Tibial artery (tissue), 4 donors: ENCODE data around the gene TMCO4.

Source experiments
- DNase-seq, 2 donors: peaks; one replicate each; pipeline ENCODE4 v3.0.0-alpha.2; 2019
- H3K27ac ChIP-seq, 2 donors: fragments of 200-600 bp; sonication (generic) in 1 of 2; 1 replicate in 1 of 2; 2 replicates in 1 of 2; pipeline ENCODE4 v1.5.1; 2018 to 2019; ENCODE audit warnings: mild to moderate bottlenecking in 1 of 2
- H3K27me3 ChIP-seq, 2 donors: fragments of 200-600 bp; sonication (generic) in 1 of 2; one replicate each; pipeline versions ENCODE4 v1.5.1 to v1.6.0; 2016 to 2019
- H3K36me3 ChIP-seq, 3 donors: fragments of 200-600 bp; sonication (generic) in 2 of 3; one replicate each; pipeline ENCODE4 v1.5.1; 2016 to 2019; ENCODE audit warnings: mild to moderate bottlenecking in 2 of 3
- H3K4me1 ChIP-seq, 4 donors: fragments of 200-600 bp; sonication (generic) in 2 of 4; 1 replicate in 3 of 4; 2 replicates in 1 of 4; pipeline ENCODE4 v1.5.1; 2016 to 2019
- H3K4me3 ChIP-seq, 2 donors: fragments of 200-600 bp; sonication (generic) in 1 of 2; 1 replicate in 1 of 2; 2 replicates in 1 of 2; pipeline ENCODE4 v1.5.1; 2018 to 2019; ENCODE audit warnings: mild to moderate bottlenecking in 2 of 2
- H3K9me3 ChIP-seq, 3 donors: fragments of 200-600 bp; sonication (generic) in 1 of 3; one replicate each; pipeline ENCODE4 v1.5.1; 2016 to 2019
- intact Hi-C: fragments of 100-400 bp; cut with DNase I; formaldehyde crosslinking; loops from one replicate; pipeline ENCODE4 v1.15.0; 2023; ENCODE audit warnings: low total_unique reads
- TF ChIP-seq, protein P1 (sequence below), 2 experiments: fragments of 200-600 bp in 1 of 2; fragments of 450-650 bp in 1 of 2; IDR thresholded peaks; one replicate each; pipeline ENCODE4 v1.5.1; 2017 to 2019; ENCODE audit warnings: antibody characterized with exemption in 2 of 2, mild to moderate bottlenecking in 1 of 2, moderate library complexity in 1 of 2

Gene TMCO4

DNA sequence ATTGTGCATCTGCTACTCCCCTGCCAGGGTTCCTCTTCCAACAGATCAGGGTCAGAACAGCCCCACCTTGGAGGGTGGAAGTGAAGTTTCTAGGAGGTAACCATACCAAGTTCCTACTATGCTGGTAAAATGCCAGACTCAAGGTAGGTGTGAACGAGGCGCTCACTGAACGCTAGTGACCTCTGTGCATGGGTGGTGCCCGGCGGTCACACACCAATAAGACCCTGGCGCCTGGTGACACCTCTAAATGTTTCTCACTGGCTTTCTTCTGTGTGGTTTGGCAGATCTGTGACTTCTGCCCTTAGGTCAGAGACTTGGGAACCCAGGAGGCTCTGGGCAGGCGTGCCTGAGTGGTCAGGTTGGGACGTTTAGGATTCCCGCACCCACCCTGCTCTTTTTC, 55.9 kb downstream of the TMCO4 start:
- H3K4me3 ChIP-seq, result no peak overlapping the region
- no peak for DNase-seq
- intact Hi-C loops, result no loop called here
- peak overlapping the region; percentile 46 to 54 for H3K27ac ChIP-seq
- TF ChIP-seq, protein P1, sequence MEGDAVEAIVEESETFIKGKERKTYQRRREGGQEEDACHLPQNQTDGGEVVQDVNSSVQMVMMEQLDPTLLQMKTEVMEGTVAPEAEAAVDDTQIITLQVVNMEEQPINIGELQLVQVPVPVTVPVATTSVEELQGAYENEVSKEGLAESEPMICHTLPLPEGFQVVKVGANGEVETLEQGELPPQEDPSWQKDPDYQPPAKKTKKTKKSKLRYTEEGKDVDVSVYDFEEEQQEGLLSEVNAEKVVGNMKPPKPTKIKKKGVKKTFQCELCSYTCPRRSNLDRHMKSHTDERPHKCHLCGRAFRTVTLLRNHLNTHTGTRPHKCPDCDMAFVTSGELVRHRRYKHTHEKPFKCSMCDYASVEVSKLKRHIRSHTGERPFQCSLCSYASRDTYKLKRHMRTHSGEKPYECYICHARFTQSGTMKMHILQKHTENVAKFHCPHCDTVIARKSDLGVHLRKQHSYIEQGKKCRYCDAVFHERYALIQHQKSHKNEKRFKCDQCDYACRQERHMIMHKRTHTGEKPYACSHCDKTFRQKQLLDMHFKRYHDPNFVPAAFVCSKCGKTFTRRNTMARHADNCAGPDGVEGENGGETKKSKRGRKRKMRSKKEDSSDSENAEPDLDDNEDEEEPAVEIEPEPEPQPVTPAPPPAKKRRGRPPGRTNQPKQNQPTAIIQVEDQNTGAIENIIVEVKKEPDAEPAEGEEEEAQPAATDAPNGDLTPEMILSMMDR (IDR thresholded peaks at IDR 0.05), result no peak
- peaks cover 16 to 69% (median 36%) of the 10 kb centered on the region in 3 donors for H3K36me3 ChIP-seq
- H3K9me3 ChIP-seq, result no peaks in the 10 kb centered on the region
- no peaks in the 10 kb centered on the region for H3K27me3 ChIP-seq
- peaks cover 0 to 14% (median 0%) of the 10 kb centered on the region in 4 donors for H3K4me1 ChIP-seq

DNA sequence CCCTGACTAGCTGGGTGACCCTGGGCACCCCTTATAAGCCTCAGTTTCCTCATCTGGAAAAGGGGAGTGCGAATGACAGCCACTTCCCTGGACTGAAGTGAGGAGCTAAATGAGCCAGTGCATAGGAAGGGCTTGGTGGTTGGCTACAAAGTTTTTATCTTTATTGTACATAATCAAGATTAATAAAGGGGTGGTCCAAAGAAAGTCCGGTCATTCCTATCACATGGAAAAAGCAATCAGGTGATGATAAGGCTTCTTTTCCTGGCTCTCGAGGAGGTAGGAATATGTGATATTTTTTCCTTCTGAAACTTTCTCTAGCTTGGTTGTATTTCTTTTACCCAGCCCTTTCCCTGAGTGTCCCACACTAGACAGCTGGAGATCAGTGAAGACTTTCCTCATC, 56.5 kb downstream of the TMCO4 start:
- TF ChIP-seq, protein P1 (IDR thresholded peaks at IDR 0.05), result no peak
- Histone ChIP-seq H3K4me1 (peaks cover 0 to 20% (median 3%) of the 10 kb centered on the region in 4 donors), H3K4me3 (no peak overlapping the region), H3K27ac (peak overlapping the region in 1 of 2 donors; percentile 46), H3K27me3 (no peaks in the 10 kb centered on the region), H3K36me3 (peaks cover 16 to 65% (median 34%) of the 10 kb centered on the region in 3 donors), H3K9me3 (no peaks in the 10 kb centered on the region)
- DNase-seq, result no peak
- intact Hi-C loops, result no loop called here

DNA sequence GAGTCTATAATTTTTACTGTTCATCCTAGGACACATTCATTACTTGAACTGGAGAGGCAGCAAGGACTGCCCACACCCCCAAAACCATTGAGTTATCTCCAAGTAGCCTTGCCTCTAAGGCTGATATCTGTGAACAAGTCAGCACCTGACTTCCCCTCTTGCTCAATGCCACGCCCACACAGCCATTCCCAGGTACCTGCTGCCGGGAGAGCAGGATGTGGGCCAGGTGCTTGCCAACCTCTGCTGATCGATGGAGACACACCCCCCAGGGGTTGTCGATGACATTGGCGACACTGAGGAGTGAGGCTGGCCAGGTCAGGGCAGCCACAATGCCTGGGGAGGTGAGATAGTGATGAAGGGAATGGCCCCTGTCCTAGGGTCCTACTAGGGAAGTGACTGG, 60.1 kb downstream of the TMCO4 start:
- peak overlapping the region; percentile 81 to 85 for H3K27ac ChIP-seq
- DNase-seq, result no peak
- intact Hi-C loops, result no loop called here
- no peaks in the 10 kb centered on the region for H3K27me3 ChIP-seq
- TF ChIP-seq, protein P1 (IDR thresholded peaks at IDR 0.05), result no peak
- peaks cover 0 to 34% (median 16%) of the 10 kb centered on the region in 3 donors for H3K36me3 ChIP-seq
- H3K9me3 ChIP-seq, result no peaks in the 10 kb centered on the region
- H3K4me3 ChIP-seq, result no peak overlapping the region
- peaks cover 0 to 53% (median 33%) of the 10 kb centered on the region in 4 donors for H3K4me1 ChIP-seq

DNA sequence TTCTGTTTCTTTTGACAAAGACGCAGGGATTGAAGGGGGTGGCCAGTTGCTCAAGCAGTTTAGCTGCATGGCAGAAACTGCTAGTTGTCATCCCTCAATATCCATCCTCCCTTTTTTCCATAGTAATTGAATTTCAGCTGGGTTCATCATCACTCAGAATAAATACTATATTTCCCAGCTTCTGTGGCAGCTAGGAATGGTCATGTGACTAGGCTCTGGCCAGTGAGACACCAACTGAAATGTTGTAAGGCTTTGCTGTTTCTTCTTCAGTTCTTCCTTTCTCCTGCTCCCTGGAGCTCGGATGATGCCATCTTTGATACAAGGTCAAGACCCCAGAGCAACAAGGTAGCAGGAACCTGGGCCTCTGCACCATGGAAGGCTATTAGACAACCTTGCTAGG, 61.0 kb downstream of the TMCO4 start:
- intact Hi-C loops, result no loop called here
- peaks cover 0 to 26% (median 12%) of the 10 kb centered on the region in 3 donors for H3K36me3 ChIP-seq
- DNase-seq, result no peak
- no peaks in the 10 kb centered on the region for H3K9me3 ChIP-seq
- TF ChIP-seq, protein P1 (IDR thresholded peaks at IDR 0.05), result no peak
- H3K4me3 ChIP-seq, result no peak overlapping the region
- peak overlapping the region; percentile 81 to 85 for H3K27ac ChIP-seq
- no peaks in the 10 kb centered on the region for H3K27me3 ChIP-seq
- H3K4me1 ChIP-seq, result peaks cover 0 to 53% (median 41%) of the 10 kb centered on the region in 4 donors

DNA sequence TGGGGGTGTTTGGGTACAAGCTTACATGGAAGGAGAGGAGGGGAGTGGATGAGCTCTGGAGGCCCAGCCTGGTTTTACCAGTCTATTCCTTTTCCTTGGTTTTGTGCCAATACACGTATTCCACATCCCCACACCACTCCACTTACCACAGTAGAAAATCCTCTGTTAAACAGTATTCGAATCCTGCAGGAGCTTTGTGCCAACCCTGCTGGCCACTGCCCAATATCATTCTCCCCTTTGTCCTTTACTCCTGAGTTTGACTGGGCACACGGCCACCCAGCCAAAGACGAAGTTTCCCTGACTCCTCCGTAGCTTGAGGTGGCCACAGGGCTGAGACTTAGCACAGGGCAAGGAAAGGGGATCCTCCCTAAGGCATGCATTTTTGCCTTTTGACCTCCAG, 61.6 kb downstream of the TMCO4 start:
- Histone ChIP-seq H3K36me3 (peaks cover 0 to 21% (median 12%) of the 10 kb centered on the region in 3 donors), H3K4me3 (no peak overlapping the region), H3K27me3 (no peaks in the 10 kb centered on the region), H3K9me3 (no peaks in the 10 kb centered on the region), H3K4me1 (peaks cover 0 to 56% (median 41%) of the 10 kb centered on the region in 4 donors), H3K27ac (peak overlapping the region; percentile 81 to 85)
- peak; percentile 29 to 91 for DNase-seq
- TF ChIP-seq, protein P1 (IDR thresholded peaks at IDR 0.05), result no peak
- intact Hi-C loops, result no loop called here
